HepG2 (cell line): Measurements from ENCODE around the gene PLPPR2. TPM values are rescaled to one million over a fixed set of nuclear protein-coding genes. Genes with fewer than 3 reads are reported as not detected.

Experiments
- BCL6 ChIP-seq: IDR thresholded peaks from 2 replicates; pipeline ENCODE4 v1.6.1; 2016; ENCODE audit warnings: missing genetic modification reagents, missing compliant biosample characterization
- CCDC6 ChIP-seq: sonication (generic); formaldehyde crosslinking; IDR thresholded peaks from 2 replicates; pipeline ENCODE4 v1.8.1; 2022; ENCODE audit warnings: mild to moderate bottlenecking, missing genetic modification reagents, moderate library complexity
- CERS6 ChIP-seq: sonication (generic); formaldehyde crosslinking; IDR thresholded peaks from 2 replicates; pipeline ENCODE4 v1.5.0; 2020; ENCODE audit warnings: missing genetic modification reagents
- FOXM1 ChIP-seq: sonication (generic); formaldehyde crosslinking; IDR thresholded peaks from 2 replicates; pipeline ENCODE4 v1.5.0; 2020; ENCODE audit warnings: missing genetic modification reagents
- KDM4B ChIP-seq: sonication (generic); formaldehyde crosslinking; IDR thresholded peaks from 2 replicates; pipeline ENCODE4 v1.4.0; 2020; ENCODE audit warnings: missing genetic modification reagents
- MATR3 ChIP-seq: sonication (generic); formaldehyde crosslinking; IDR thresholded peaks from 2 replicates; pipeline ENCODE4 v1.4.0; 2020; ENCODE audit warnings: missing genetic modification reagents
- MXD4 ChIP-seq: IDR thresholded peaks from 2 replicates; pipeline ENCODE4 v1.6.1; 2016; ENCODE audit warnings: mild to moderate bottlenecking, missing biosample characterization, missing genetic modification reagents
- PAWR ChIP-seq: sonication (generic); formaldehyde crosslinking; IDR thresholded peaks from 2 replicates; pipeline ENCODE4 v1.4.0; 2020; ENCODE audit warnings: missing genetic modification reagents, mild to moderate bottlenecking, borderline replicate concordance
- RAD51 ChIP-seq: fragments of 450-650 bp; IDR thresholded peaks from 2 replicates; pipeline ENCODE4 v1.6.1; 2016; ENCODE audit warnings: borderline replicate concordance
- RFXANK ChIP-seq: IDR thresholded peaks from 2 replicates; pipeline ENCODE4 v1.6.1; 2016
- SRF ChIP-seq: IDR thresholded peaks from 2 replicates; pipeline ENCODE4 v1.6.1; 2011; ENCODE audit warnings: mild to moderate bottlenecking, low read depth, low read length, moderate library complexity
- ZFP36L2 ChIP-seq: sonication (generic); formaldehyde crosslinking; IDR thresholded peaks from 2 replicates; pipeline ENCODE4 v1.4.0; 2020; ENCODE audit warnings: missing genetic modification reagents
- ZHX2 ChIP-seq, 2 experiments: sonication (generic) in 1 of 2; formaldehyde crosslinking in 1 of 2; IDR thresholded peaks; 2 replicates each; pipeline versions ENCODE4 v1.6.1 to v1.9.0; 2014 to 2022; ENCODE audit warnings: antibody characterized with exemption in 1 of 2, borderline replicate concordance in 1 of 2, inconsistent platforms in 1 of 2, low read depth in 1 of 2, missing genetic modification reagents in 1 of 2
- ZNF343 ChIP-seq: sonication (generic); formaldehyde crosslinking; IDR thresholded peaks from 2 replicates; pipeline ENCODE4 v1.4.0; 2020; ENCODE audit warnings: mild to moderate bottlenecking, missing genetic modification reagents
- ZNF496 ChIP-seq: sonication (generic); formaldehyde crosslinking; IDR thresholded peaks from 2 replicates; pipeline ENCODE4 v1.8.1; 2023; ENCODE audit warnings: mild to moderate bottlenecking, moderate library complexity, missing genetic modification reagents; ENCODE audit not compliant: insufficient replicate concordance
- ZNF614 ChIP-seq: IDR thresholded peaks from 2 replicates; pipeline ENCODE4 v1.6.1; 2018; ENCODE audit warnings: missing biosample characterization, missing genetic modification reagents, inconsistent platforms, borderline replicate concordance
- ZNF761 ChIP-seq: sonication (generic); formaldehyde crosslinking; conservative IDR thresholded peaks from 2 replicates; pipeline ENCODE4 v1.4.0; 2020; ENCODE audit warnings: mild to moderate bottlenecking, missing genetic modification reagents
- ZSCAN5A ChIP-seq: sonication (generic); formaldehyde crosslinking; IDR thresholded peaks from 2 replicates; pipeline ENCODE4 v1.8.0; 2022; ENCODE audit warnings: mild to moderate bottlenecking, missing genetic modification reagents, borderline replicate concordance
- polyA plus RNA-seq, 8 experiments: library from polyadenylated mRNA; depleted of rRNA in 3 of 8; stranded (reverse) in 7 of 8; unstranded in 1 of 8; fragments of >200 nt; fragmentation: Illumina TruSeq in 4 of 8; extraction: Trizol in 4 of 8; gene quantifications; 2 replicates each; pipeline versions ENCODE4 v1.2.1 to v1.2.3, GENCODE V29; 2011 to 2016; ENCODE audit warnings: low read depth in 4 of 8, missing spikeins in 1 of 8, mixed read lengths in 1 of 8; ENCODE audit not compliant: insufficient read depth in 1 of 8
- total RNA-seq, 5 experiments: library from RNA; depleted of rRNA; stranded (reverse); fragments of >200 nt; fragmentation: Illumina TruSeq; extraction: Trizol; gene quantifications; 2 replicates each; pipeline ENCODE4 v1.2.3, GENCODE V29; 2016; ENCODE audit warnings: low read depth in 1 of 5

PLPPR2 gene
- total and polyA plus RNA-seq, 2 of the 13 experiments (the other 11 are each of a cell fraction or from before 2014, with no cell fraction given) = 1.5 to 2.1 TPM

GRCh38 chr19:11380653-11381537, 25.7 kb downstream of the PLPPR2 start (continued):
- no peak for TF ChIP-seq CERS6 (CRISPR knock-in tag)
- TF ChIP-seq CCDC6 (CRISPR knock-in tag) = peak; percentile 68; the same call in 1 of the 2 replicates
- no peak for TF ChIP-seq ZFP36L2
- no peak for TF ChIP-seq ZNF496 (CRISPR knock-in tag)
- no peak for TF ChIP-seq PAWR (CRISPR knock-in tag)
- no peak for TF ChIP-seq ZHX2 (IDR thresholded peaks at IDR 0.05; ENCODE audit: low read depth)
- no peak for TF ChIP-seq ZHX2 (CRISPR knock-in tag; IDR thresholded peaks at IDR 0.05; ENCODE audit: borderline replicate concordance)
- no peak for TF ChIP-seq RFXANK (CRISPR knock-in tag)
- no peak for TF ChIP-seq RAD51
- TF ChIP-seq ZSCAN5A (CRISPR knock-in tag) = no peak
- peak; percentile 81 for TF ChIP-seq MXD4 (CRISPR knock-in tag)
- peak; percentile 79; the same call in 1 of the 2 replicates for TF ChIP-seq ZNF614 (CRISPR knock-in tag)
- no peak for TF ChIP-seq KDM4B (CRISPR knock-in tag)
- TF ChIP-seq ZNF343 = no peak
- peak; percentile 50; the same call in 1 of the 2 replicates for TF ChIP-seq BCL6
- no peak for TF ChIP-seq FOXM1 (CRISPR knock-in tag)
- no peak; the same call in 1 of the 2 replicates for TF ChIP-seq ZNF761 (CRISPR knock-in tag)
- TF ChIP-seq MATR3 (CRISPR knock-in tag) = no peak
- TF ChIP-seq SRF = no peak
